Body of pancreas (tissue), 4 donors: ENCODE results near the gene TMEM144.

Experiments used
- CTCF ChIP-seq, 7 experiments: fragments of 450-650 bp in 4 of 7; fragments of 200-600 bp in 3 of 7; sonication (generic) in 3 of 7; IDR thresholded peaks; one replicate each; pipeline ENCODE4 v1.5.1; 2016 to 2019; ENCODE audit warnings: antibody characterized with exemption in 7 of 7
- POLR2A ChIP-seq, 3 donors: fragments of 450-650 bp; IDR thresholded peaks; one replicate each; pipeline ENCODE4 v1.6.1; 2016; ENCODE audit warnings: antibody characterized with exemption in 3 of 3, mild to moderate bottlenecking in 2 of 3

DNA sequence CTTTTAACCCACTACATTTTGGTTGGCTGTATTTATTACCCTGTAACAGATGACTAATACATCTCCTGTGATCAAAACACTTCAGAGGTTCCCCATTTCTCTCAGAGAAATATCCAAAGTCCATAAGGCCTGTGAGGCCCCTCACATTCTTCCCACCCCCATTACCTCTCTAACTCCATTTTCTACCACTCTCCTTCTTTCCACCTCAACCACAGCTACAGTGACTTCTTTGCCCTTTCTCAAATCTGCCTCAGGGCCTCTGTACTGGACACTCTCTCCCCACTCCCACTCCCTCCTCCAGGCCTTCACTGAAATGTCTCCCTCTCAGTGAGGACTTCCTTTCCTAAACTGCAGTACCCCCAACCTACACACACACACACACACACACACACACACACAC lies 8.4 kb upstream of the TMEM144 start:
- TF ChIP-seq POLR2A (IDR thresholded peaks at IDR 0.05) (no peak), CTCF (IDR thresholded peaks at IDR 0.05) (no peak)
